ENCODE results near the gene DCST1.

Gene DCST1

DNA sequence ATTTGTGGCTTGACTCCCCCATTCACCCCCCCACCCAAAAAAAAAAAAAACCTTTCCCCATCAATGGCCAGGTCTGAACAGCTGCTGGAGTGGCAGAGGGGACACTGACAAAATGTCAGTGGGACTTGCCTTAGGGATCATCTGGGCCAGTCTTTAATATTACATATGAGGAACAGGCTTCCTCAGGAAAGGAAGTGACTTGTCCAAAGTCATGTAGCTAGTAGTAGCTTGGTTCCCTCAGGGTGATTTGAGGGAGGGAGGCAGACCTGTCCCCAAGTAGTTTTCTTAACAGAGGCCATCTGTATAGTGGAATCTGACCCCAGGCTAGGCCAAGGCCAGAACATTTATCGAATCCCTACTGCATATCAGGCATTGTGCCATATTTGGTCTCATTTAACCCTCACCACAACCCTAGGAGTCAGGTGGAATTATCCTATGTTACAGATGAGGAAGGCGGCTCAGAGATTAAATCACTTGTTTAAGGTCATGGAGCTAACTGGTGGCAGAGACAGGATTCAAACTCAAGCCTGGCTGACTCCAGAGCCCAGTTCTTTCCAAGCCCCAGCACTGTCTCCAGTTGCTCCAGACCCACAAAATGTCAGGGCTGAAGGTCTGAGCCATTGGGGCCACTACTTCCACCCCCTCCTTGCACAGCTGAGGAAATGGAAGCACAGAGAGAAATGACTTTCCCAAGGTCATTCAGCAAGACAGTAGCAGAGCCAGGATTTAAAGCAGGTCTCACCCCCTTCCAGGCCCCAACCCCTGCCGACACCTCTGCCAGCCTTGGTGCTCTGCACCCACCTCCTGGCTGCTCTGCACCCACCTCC lies 20.6 kb upstream of the DCST1 start:
- FAIRE-seq, result no peak
- DNase-seq (ENCODE audit: low spot score), result no peak

- DNase-seq (ENCODE audit: low spot score), result no peak
- no peak for FAIRE-seq
Observed at GRCh38 chr1:155013632-155014031, 20.0 kb upstream of the DCST1 start.

DNA sequence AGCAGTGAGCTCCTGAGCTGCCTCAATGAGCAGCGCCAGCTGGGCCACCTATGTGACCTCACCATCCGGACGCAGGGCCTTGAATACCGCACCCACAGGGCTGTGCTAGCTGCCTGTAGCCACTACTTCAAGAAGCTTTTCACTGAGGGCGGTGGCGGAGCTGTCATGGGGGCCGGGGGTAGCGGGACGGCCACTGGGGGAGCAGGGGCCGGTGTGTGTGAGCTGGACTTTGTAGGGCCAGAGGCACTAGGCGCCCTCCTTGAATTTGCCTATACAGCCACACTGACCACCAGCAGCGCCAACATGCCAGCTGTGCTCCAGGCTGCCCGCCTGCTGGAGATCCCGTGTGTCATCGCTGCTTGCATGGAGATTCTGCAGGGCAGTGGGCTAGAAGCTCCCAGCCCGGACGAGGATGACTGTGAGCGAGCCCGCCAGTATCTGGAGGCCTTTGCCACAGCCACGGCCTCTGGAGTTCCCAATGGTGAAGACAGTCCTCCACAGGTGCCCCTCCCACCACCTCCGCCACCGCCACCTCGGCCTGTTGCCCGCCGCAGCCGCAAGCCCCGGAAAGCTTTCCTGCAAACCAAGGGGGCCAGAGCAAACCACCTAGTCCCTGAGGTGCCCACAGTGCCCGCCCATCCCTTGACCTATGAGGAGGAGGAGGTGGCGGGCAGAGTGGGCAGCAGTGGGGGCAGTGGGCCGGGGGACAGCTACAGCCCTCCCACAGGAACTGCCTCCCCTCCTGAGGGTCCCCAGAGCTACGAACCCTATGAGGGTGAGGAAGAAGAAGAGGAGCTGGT lies 18.7 kb upstream of the DCST1 start:
- FAIRE-seq, result no peak
- DNase-seq (ENCODE audit: low spot score), result no peak

- FAIRE-seq (no peak), DNase-seq (ENCODE audit: low spot score) (no peak)
Observed at GRCh38 chr1:155015527-155016230, 17.9 kb upstream of the DCST1 start.

- FAIRE-seq (no peak), DNase-seq (ENCODE audit: low spot score) (no peak)
Observed at GRCh38 chr1:155016231-155016831, 17.3 kb upstream of the DCST1 start.

- FAIRE-seq (no peak), DNase-seq (ENCODE audit: low spot score) (peak; percentile 83)
Observed at GRCh38 chr1:155017041-155017945, 16.3 kb upstream of the DCST1 start.

DNA sequence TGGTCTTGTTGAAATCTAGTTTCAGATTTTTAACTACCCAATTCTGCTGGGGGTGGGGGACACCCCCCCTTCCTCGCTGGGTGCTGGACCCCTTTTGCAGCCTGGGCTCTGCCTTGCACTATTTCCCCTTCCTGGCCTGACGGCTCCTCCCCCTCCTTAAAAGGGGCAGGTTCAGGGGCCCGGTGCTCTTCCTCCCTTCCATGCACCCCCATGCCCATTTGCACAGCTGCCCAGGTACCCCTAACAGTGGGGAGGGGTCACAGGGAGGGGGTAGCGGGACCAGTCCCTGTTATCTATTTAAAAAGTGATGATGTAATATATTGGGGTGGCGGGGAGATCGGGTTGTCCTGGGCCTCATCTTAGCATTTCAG lies 15.7 kb upstream of the DCST1 start:
- FAIRE-seq, result no peak
- DNase-seq (ENCODE audit: low spot score), result no peak

DNA sequence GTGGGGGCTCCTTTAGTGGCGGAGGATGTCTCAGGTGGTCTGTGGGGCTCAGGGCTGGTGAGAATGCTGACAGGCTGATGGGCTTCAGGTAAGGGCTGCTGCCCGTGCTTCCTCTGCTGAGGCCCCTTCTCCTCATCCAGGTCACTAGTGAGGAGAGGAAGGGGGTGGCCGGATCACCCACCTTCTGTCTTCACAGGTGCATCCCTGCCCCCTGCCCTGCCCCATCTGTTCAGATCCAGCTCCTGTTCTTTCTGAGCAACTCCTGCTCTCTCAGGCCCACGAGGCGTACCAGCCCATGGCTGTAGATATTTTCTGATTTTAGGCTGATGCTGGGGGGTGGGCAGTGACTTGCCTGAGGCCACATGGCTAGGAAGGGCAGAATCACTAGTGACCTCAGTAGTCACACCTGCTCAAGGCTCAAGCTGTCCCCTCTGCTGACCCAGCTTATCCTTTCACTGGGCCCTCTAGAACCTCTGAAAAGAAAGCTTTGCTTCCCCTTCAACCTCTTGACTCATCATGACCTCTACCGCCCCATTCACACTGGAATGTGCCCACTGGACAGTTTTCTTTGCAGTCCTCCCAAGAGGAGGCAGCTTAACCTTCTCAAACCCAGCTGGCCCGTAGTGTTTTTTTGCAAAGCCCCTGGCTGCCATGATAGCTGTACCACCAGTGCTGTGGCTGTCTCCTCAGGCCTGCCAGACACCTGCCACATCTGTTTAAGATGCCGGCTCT lies 14.8 kb upstream of the DCST1 start:
- DNase-seq (ENCODE audit: low spot score) (no peak), FAIRE-seq (no peak)

DNA sequence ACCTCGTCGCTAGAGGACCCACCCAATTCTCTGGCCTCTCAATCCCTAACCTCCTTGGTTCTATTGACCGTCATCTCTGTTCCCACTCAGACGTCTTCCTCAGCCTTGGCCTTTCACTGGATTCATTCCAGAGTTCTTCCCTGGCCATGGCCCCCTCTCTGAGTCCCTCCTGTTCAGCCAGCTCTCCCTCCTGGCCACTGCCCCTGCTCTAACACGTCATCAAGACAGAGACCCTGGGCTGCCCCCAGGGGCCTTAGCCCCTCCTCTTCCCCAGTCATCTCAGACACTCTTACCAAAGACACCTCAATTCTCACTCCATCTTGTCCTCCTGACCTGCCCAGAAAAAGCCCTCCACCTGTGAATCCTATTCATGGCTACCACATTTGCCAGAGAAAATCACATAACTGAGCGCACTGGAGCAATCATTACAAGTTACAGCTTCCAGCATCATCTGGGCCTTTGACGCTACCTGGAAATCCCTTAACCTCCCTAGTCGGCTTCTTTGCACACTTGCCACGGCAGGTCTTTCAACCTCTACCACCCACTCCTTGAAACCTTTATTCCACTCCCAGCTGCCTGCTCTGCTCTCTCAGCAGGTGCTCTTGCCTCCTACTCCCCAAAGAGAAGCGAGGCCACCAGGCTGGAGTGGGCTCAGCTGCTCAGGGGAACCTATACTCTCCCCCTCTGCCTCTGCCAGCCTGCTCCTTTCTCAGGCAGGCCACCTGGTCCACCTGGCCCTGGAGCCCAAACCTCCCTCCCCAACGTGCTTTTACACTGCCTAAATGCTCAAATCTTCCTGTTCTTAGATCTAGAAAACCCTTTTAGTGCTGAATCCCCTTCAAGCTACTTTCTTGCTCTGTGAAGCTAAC lies 14.0 kb upstream of the DCST1 start:
- no peak for DNase-seq (ENCODE audit: low spot score)
- no peak for FAIRE-seq

- no peak for FAIRE-seq
- DNase-seq (ENCODE audit: low spot score), result no peak
Observed at GRCh38 chr1:155022136-155022926, 11.3 kb upstream of the DCST1 start.

GRCh38 chr1:155022927-155023236 lies 10.7 kb upstream of the DCST1 start:
- FAIRE-seq, result no peak
- DNase-seq (ENCODE audit: low spot score), result no peak

DNA sequence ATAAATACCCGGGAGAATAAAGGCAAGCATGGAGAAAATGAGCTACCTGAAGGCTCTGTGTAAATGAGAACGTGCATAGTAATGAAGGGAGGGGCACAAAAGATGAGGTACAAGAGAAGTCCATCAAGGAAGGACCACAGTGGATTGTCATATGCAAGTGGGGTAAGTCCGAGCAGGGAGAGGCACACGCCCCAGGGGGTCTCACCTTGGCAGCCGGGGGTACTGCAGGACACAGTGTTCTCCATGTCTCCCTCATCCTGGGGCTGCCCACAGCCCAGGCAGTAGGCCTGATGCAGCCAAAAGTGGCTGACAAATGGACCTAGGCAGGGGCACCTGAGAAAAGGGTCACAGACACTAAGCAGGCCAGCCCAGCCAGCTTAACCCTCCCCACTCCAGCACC lies 10.0 kb upstream of the DCST1 start:
- FAIRE-seq (no peak), DNase-seq (ENCODE audit: low spot score) (no peak)

DNA sequence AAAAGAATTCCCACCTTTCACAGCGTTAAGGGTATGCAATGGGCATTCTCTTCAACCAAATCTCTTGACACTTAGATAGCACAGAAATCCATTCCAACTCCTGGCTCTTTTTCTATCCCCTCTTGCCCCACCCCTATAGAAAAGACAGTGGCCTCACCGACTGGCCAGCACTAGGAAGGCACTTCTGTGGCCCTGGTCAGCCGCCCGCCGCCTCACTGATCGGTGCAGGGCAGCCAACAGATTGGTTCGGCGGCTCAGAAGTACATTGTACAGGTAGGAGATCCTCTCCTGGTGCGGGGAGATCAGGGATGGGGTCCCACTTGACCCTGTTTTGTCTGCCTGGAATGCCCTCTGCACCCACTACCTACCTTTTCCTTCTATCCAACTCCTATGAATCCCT lies 9.3 kb upstream of the DCST1 start:
- DNase-seq (ENCODE audit: low spot score), result no peak
- no peak for FAIRE-seq

DNA sequence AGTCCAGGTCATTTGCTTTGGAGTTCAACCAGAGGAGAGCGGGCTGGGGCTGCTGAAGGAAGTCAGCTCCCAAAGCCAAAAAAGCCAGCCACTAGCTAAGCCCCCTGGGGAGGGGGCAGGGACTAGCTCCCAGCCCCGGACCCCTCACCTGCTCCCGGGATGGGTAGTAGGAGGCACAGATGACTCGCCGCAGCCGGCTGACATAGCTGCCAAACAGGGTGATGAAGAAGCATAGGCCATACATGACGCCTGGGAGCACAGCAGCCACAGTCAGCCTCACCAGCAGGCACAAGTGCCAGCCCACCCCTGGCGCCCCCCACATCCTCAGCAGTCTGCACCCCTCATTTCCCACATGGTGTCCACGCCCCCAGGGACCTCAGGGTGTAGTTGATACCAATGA lies 7.5 kb upstream of the DCST1 start:
- DNase-seq (ENCODE audit: low spot score), result no peak

DNA sequence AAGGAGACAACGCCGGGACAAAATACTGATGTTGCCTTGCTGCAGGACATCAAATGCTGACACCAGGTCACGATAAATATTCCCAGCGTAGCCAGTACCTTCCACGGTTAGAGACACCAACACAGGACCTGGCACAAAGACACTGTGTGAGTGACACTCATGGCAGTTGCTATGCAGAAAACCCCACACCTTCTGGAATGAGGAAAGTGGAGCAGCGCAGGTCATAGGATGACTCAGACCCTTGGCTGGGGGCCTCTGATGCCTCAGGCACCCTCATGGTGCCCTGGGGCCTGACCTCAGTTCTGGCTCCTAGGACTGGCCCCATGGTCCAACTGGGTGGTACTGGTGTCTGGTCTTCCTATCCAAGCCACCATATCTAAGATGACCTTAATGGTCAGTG lies 7.0 kb upstream of the DCST1 start:
- peak; percentile 64 for DNase-seq (ENCODE audit: low spot score)

More for the DNA sequence above, 7.5 kb upstream of the DCST1 start:
- no peak for FAIRE-seq

GRCh38 chr1:155029513-155030242 lies 3.9 kb upstream of the DCST1 start:
- DNase-seq (ENCODE audit: low spot score), result no peak
- FAIRE-seq, result no peak

More for the DNA sequence above, 7.0 kb upstream of the DCST1 start:
- no peak for FAIRE-seq

DNA sequence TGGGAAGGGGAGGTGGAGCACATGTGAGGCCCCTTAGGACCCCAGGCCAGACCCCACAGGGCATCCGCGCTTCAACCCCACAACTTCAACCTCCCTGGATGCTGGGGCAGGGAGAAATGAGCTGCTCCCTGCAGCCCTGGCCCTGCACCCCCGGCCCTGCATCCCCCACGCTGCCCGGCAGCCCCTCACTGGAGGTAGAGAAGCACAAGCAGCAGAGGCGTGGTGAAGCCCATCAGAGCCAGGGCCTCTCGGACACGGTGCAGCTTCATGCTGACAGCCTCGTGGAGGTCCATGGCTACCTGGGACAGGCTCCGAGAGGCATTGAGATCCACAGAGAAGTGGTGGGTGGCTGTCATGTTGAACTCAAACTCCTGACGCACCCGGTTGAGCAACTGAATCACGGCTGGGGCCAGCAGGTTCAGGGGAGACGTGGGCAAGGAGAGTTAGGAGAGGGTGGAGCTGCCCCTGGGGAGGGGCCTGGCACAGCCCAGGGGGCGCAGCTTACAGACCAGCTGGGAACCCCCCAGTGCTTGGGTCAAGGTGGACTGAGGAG lies 3.3 kb upstream of the DCST1 start:
- FAIRE-seq (no peak), DNase-seq (ENCODE audit: low spot score) (no peak)

Data from RCC 7860 (cell line).